CD4-positive, alpha-beta T cell treated with Interleukin-6 at 100 ng/mL for 8 hours (primary cell): ENCODE measurements around the gene WASF3.
A peak's percentile ranks its signal among the peaks of the same experiment; 100 is the strongest.

Experiments used
- DNase-seq: peaks from one replicate; pipeline ENCODE4 v3.0.0-alpha.2; 2020; ENCODE audit warnings: mixed read lengths, low spot score

WASF3 gene

DNA sequence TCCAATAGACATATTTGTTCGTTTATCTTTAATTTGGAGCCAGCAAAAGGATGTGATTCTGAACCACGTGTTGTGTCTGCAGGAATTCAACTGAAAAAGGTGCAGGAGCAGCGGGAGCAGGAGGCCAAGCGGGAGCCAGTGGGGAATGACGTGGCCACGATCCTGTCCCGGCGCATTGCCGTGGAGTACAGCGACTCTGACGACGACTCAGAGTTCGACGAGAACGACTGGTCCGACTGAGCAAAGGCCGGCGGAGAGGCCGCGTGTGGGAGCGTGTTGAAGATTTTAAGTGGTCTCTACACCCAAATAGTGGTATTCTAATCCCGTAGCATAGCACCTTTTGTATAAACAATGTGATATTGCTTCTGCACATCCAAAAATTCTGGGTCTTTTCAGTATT, 128.1 kb downstream of the WASF3 start:
- DNase-seq, result no peak

DNA sequence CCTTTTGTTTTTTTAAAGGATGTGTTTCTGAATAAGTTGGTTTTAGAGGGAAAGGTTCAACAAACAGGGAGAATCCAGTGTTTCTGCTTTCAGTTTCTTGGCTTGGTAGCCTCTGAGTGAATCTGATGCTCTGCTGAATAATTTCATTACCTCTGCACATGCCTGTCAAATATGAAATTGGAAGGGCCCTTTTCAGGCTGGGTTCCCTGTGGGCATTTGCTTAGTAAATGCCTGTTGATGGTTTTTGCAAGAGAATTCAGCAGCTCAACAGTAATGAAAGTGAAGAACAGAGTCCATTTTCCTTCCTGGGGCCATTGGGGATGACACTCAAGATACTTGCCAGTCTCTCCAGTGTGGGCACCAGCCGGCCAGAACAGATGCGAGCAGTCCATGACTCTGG, 128.8 kb downstream of the WASF3 start:
- no peak for DNase-seq

DNA sequence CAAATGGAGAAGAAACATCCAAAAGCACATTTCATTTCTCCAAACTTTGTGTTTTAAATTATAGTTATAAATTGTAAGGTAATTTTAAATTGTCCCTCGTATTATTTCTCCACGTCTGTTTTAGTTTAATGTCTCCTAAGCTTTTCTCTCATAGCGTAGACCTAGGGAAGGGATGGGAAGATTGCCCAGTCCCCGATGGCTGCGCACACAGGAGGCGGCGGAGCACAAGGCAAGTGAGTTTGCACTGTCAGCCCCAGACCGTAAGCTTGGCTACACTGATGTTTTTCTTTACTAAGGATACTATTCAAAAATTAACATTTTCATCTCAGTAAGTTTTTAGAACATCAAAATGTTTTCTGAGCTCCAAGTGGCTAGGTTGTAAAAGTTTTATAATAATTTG, 130.8 kb downstream of the WASF3 start:
- no peak for DNase-seq

DNA sequence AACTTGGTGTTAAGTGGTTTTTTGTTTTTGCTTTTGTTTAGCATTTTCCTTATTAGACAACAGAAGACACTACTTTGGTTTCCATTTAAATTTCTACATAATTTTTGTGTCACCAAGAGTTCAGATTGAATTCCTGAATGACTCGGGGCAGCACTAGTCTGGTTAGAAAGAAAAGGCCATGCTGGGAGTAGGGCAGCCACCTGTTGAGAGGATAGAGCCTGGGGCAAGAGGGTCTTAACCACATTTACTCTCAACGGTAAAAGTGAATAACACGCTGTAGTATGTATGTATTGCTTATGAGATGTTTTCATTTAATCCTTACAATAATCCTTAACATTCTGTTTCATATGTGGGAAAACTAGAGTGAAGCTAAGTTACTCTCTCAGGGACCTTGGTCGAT, 131.5 kb downstream of the WASF3 start:
- DNase-seq, result no peak

DNA sequence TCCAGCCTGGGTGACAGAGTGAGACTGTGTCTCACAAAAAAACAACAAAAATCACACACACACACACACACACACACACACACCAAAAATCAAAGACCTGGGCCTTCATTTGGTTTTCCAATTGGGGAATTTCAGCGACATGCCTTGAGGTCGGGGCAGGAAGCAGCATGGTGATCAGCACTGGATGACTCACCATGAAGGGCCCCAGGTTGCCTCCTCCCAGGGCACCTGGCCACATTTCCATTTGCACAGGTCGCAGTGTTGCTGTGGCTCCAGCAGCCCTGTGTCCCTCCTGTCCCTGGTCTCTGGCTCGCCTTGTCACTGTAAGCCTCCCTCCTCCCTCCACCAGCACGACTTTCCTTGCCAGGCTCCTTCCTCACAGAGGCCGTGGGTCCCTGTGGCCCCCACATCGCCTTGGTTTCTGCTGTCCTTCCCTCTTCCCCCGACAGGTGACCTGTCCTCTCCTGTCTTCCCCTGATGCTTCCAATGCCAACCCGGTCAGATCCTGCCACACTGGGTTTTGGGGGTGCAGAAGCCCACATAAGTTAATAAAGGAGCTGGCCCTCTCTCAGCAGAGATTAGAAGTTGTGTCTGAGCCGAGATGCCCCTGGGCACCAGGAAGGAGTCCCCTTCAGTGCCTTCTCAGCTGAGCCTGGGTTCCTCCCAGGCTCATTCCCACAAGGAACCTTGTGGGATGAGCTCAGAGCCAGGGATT, 136.4 kb downstream of the WASF3 start:
- no peak for DNase-seq

DNA sequence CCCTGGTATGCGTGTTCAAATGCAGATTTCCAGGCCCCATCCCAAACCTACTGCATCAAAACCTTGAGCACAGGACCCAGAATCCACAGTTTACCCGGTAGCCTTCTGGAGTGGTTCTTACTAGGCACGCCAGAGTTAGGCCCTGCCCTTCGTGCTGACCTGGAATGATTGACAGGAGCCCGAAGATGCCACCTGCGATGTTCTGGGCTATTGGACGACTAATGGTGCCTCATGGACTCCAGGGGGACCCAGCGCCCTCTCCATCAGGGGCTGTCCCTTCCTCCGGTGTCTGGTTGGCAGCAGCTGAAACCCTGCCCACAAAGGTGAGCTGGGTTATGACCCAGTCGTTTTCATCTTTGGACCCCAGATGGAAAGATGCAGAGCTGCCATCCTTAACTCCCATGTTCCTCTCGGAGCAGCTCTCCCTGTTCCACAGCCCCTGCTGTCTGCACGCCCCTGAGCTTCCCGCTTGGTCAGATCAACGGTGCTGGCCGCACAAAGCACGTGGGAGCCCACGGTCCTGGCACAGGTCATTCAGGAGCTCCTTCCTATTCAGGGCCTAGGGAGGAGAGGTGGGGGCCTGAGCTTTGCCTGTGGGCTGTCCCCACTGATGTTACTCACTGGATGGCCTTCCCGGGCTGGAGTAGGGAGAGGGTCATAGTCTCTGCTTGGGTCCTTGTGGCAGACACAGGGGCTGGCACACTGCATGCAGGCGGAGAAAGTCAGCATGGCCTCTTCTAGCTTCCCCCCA, 137.3 kb downstream of the WASF3 start:
- DNase-seq, result no peak

DNA sequence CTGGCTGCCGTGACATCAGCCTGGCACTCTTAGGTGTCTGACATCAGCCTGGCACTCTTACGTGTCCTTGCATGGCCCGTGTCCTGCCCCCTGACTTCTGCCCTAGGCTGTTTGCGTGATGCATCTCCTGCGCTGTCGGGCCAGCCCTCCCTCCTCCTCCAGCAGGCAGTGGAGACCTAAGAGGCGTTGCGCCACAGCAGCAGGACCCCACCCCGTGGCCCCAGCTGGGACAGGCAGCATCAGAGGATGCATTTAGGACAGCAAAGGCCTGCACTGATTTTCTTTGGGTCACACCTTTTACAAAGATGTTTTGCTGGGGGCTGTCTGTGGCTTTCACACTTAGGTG, 137.8 kb downstream of the WASF3 start:
- no peak for DNase-seq

DNA sequence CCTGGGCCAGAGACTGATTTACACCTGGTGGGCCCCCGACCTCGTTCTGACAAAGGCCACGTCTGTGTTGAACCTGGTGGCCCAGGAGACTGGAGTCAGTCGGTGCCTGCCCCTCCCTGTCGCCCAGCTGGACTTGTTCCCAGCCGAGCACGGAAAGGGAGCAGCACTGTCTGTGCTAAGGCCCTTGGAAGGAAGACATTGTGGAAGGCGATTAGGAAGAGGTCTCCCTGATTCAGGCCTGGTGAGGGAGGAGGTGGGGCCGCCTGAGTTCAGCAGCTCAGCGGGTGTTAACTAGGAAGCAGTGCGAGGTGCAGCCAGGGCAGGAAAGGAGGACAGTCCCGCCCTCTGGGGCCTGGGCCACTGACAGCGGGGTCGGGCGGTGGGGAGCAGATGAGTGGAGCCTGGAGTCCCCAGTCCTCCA, 138.4 kb downstream of the WASF3 start:
- no peak for DNase-seq

DNA sequence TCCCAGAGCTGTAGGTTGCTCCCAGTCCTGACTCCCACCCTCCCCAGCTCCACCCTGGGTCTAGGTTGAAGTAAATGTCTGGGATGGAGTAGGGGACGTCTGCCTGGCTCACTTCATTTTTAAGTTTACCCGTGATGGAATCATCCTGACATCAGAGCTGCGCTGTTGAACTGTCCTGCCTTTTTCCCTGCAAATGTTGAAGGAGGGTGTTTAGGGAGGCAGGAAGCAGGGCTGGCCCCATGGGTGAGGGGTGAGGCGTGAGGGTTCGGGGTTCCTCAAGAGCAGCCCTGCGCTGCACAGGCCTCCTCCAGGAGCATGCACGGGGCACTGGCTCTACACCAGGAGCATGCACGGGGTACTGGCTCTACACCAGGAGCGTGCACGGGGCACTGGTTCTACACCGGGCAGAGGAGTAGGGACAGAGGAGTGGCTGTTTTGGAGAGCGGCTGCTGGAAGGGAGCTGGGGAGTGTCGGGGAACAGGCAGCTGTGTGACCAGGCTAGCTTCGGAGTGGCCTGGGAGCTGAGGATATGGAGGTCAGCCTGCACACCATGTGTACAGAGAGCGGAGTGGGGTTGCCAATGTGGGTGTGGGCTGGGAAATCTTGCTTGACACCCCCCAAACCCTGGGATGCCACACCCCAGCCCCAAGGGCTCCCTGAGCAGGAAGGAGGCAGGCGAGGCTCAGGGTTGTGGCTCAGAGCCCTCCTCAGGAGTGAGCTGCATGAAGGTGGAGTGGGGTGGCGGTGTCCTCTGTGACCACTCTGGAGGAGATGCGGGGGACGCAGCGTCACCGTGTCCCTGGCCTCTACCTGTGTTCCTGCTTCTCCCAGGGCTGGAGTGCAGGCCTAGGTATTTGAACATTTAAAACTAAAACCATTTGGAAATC, 139.8 kb downstream of the WASF3 start:
- DNase-seq, result no peak

DNA sequence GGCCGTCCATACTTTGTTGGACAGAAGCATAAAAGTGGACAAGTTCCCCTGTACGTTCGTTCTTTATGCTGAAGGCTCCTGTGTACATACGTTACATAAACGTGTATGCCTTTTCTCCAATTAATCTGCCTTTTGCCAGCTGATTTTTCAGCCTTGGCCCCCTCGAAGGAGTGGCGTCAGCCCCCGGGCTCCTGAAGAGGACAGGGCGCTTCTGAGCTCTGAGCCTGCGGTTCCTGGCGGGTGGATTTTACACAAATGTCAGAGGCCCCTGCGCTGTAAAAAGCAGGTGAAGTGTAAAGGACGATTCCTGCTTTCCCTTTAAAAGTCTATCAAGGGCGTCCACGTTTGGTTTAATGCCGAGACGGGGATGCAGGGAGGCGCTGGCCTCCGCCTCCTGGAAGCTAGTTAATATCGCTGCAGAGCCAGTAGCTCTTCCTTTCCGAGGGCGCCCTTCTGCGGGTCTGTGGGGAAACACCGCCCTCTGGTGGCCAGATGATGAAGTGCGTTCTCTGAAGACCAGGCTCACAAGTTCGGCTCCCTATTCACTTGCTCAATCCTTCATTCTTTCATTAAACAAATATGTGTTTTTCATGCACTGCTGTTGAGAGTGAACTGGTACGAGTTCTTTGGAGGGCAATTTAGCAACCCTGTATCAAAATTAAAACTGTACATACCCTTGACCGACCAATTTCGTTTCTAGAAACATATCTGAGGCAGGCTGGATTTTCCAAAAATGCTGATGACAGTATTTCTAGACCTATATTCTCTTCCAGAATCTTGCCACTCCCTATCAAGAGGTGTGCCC, 141.1 kb downstream of the WASF3 start:
- DNase-seq, result peak; percentile 71

DNA sequence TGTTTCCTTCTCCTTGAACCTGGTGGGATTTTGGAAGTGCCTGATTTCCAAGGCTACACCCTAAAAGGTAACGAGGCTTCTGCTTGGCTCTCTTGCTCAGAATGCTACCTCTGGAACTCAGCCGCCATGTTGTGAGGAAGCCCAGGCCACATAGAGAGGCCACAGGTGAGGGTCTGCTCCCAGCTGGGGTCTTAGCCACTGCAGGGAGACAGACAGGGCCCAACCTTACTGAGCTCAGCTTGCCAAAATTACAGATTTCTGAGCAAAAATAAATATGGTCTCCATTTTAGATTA, 141.7 kb downstream of the WASF3 start:
- DNase-seq, result no peak

DNA sequence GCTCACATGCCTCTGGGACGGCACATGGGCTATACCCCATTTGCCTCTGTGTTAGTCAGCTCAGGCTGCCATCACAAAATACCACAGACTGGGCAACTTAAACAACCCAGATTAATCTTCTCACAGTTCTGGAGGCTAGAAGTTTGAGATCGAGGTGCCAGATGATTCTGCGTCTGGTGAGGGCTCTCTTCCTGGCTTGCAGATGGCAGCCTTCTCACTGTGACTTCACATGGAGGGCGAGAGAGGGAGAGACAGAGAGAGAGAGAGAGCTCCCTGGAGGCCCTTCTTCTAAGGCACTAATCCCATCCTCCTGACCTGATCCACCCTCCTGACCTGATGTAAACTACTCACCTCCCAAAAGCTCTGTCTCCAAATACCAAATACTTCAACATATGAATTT, 148.1 kb downstream of the WASF3 start:
- no peak for DNase-seq

DNA sequence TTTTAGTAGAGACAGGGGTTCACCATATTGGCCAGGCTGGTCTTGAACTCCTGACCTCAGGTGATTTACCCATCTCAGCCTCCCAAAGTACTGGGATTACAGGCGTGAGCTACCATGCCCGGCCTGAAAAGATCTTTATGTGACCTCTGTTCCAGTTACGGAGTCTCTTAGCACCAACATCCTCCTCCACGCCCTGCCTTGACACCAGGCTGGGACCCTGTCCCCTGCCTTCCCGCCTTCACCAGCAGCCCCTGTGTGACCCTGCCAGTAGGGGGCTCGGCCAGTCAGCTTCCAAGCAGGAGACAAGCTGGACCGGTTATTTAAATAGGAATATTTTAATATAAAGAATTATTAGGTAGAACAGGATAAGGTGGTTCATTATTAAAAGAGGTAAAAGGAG, 148.9 kb downstream of the WASF3 start:
- DNase-seq, result no peak

DNA sequence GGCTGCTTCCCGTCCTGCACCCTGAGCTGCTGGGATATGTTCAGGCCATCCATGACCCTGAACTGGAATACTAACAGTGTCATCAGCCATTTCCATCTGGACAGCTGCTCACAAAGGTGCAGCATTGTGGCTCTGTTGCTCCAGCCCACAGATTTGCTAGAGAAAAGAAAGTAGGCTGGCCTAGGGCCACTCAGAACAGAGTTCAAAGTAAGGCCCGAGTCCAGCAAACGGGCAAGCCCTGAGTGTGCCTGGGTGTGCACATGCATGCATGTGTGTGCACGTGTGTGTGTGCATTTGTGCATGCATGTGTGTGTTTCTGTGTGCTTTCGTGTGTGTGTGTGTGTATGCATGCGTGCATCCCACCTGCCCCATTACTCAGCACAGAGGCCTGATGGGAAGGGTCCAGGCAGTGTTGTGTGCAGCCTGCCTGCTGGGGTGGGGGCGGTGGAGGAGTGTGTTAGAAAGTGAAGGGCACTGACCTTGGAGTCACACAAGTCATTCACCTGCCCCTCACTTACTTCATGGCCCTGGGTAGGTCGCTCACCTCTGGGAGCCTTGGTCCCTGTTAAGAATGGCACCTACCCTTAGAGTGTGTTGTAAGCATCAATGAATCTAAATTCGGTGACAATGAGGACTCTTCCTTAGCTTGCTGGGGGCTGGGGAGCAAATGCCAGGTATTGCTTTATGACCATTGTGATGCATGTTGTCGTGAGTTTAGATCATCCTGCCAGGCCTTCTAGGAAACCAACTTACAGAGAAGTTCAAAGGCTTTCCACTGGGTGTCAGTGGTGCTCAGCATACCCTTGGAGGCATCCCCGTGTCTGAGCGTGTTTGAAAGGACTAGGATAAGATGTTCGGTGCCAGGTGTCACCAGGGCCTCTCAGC, 149.9 kb downstream of the WASF3 start:
- DNase-seq, result peak; percentile 16

DNA sequence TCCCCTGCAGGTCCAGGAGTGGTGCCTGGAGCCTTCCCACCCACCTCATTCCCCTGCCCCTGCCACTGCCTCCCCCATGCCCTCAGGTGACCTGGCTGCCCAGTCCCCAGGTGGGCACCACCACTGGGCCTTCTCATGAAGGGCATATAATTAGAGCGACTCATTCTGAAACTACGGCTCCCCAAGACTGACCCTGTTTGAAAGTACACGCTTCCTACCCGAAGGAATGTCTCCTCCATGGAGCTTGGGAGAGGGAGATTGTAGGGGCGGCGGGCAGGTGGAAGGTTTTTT, 150.5 kb downstream of the WASF3 start:
- no peak for DNase-seq

DNA sequence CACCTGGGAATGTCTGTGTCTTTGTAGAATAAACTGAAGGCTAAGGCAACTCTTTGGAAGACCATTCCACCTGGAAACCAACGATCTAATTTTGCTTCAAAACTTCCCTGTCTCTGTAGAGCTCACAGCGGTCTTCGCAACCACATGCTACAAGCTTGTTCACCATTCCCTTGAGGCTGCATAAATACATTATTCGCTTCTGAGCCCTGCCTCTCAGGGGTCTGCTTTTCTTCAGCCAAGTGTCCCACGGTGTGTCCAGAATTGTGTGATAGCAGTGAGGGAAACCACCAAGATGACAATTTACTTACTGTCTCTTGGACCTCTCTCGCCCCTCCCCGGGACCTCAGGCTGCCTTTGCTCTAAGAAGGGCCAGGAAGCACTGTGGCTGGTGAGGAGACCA, 152.0 kb downstream of the WASF3 start:
- no peak for DNase-seq

DNA sequence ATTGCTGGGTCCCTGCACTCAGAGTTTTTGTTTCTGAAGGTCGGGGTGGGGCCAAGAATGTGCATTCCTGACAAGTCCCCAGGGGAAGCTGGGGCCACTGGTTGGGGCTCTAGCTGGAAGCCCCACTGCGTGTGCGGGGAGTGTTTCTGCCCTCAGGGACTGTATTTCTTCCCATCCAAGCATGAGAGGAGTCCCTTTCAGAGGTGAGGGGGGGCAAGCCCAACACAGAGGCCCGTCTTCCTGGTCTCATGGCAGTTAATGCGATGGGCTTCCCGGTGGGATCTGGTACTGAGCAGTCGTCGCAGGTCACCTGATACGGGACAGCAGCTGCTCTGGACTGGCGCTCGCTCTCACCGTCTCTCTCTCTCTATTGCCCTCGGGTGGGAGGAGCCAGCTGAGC, 152.7 kb downstream of the WASF3 start:
- no peak for DNase-seq

DNA sequence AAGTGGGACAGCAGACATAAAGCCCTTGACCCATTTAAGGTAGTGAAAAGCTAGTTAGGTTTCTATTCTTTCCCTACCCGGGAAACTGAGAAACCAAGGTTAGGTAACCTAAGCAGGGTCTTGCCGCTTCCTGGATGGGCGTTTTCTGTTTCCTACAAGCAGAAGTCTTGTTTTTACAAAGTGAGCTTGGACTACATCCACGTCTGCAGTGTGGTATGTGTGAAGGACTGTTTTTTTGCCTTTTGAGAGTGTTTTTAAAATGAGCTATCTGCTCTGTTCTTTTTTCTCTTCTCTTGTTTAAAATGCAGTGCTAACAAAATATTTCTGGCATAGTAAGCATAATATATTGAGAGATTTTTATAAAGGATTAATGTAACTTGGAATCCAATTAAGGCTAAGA, 153.7 kb downstream of the WASF3 start:
- DNase-seq, result no peak

DNA sequence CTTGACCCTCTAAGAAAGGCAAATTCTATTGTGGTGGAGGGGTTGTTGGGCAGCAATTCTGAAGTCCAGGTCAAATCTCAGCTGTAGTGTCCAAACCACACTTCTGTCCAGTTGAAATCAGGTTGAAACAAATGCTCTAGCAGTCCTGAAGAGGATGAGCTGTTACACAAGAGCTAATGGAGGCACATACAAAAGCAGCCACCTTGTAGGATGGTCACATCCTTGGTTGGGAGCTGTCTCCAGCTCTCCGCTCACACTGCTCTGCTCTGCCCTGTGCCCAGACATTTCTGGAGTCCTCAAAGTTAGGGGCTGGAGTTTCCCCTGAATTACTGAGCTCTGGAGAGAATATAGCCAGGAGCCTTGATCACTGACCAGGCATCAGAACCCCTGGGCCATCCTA, 155.9 kb downstream of the WASF3 start:
- DNase-seq, result no peak

DNA sequence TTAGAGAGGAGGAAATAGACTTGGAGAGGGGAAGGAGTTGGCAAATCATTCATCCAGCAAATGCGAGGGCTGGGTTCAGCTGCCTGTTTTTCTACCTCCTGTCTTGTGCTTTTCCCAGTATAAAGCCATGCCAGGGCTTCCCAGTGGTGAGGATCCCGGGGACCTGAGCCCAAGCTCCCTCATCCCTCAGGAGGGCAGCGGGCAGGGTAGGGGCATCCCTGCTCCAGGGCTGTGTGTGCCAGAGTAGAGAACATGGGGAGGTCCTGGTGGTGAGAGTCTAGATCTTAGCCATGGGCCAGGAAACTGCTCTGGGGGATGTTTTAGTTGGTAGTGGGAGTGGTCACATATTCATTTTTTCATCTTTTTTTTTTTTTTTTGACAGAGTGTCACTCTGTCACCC, 159.5 kb downstream of the WASF3 start:
- DNase-seq, result no peak

DNA sequence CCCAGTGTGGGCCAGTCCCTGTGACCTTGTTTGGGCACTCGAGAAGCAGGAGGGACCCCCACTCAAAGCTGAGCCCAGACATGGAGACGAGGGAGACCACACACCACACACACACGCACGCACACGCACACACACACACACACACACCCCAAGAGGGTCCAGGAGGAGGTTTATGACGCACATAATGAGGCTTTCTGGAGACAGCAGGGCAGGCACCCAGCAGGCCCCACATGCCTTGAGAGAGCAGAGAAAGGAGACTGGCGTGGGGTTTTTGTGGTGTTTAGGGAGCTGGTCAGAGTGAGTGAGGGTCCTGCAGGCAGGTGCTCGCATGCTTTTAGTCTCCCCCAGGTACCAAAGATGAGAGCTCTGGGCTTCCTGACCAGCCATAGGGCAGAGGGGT, 160.7 kb downstream of the WASF3 start:
- no peak for DNase-seq

DNA sequence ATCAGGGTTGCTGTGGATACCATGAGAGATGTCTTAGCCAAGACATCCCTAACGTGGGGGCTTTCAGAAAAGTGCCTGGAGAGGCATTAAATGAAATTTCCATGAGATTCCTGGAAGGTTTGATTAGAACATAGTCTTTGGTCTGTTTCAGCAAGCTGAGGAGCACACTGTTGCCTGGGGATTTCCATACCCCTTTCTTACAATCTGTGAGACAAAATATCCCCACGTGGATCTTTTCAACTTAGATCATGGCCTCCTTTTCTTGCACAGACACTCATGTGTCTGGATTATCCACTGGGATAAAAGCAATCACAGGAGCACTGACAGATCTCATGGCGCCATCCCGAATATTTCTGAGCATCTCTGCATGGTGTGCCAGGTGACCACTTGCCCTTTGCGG, 161.4 kb downstream of the WASF3 start:
- no peak for DNase-seq
